Dermis microvascular lymphatic vessel endothelial cell (primary cell): ENCODE measurements around the gene CES1. TPM values are rescaled to one million over a fixed set of nuclear protein-coding genes. Genes with fewer than 3 reads are reported as not detected.
"Not testable (repeated sequence)": the region's sequence is repeated elsewhere in the genome, so short reads cannot be mapped to it uniquely, and the experiment has no call there.

Source experiments
- DNase-seq, 2 donors: peaks; one replicate each; pipeline versions ENCODE4 v3.0.0 to v3.0.0-alpha.2; 2010; ENCODE audit warnings: low read depth in 2 of 2
- total RNA-seq: library from RNA; depleted of rRNA; stranded (reverse); fragments of >200 nt; gene quantifications from 2 replicates; pipeline ENCODE4 v1.2.1, GENCODE V29; 2014

Gene CES1
- total RNA-seq, 1 donor from 2014 or later: not detected

DNA sequence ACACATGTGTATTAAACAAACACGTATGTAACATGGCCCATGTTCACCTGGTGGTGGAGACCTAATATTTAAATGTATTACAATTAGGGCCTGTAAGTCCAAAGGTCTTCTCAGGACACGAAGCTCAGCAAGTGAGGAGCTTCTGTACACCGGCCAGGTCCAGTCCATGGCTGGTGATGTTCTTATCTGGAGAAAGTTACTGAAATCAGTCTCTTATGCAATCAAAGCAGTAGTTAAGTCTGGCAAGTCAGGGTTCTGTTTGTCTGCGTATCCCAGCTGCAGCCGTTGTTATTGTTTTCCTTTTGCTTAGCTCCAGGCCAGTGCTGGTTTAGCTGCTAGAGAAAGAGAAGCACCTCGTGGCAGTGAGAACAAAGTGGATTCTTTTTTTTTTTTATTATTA is 41.4 kb downstream of the CES1 start:
- not testable (repeated sequence) for DNase-seq

DNA sequence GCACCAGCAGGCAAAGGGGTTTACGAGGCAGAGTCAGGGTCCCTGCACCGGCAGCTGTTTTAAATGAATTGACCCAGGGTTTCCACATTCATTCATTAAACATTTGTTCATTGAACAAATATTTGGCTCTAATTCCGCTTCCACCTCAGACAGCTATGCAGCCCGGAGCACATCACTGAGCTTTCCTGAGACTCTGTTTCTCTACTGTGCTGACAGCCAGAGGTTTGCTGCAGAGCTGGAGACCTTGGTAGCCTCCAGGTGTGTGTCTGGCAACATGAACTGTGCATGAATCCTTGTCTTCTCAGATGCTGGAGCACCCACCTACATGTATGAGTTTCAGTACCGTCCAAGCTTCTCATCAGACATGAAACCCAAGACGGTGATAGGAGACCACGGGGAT is 42.7 kb downstream of the CES1 start:
- DNase-seq: not testable (repeated sequence)

DNA sequence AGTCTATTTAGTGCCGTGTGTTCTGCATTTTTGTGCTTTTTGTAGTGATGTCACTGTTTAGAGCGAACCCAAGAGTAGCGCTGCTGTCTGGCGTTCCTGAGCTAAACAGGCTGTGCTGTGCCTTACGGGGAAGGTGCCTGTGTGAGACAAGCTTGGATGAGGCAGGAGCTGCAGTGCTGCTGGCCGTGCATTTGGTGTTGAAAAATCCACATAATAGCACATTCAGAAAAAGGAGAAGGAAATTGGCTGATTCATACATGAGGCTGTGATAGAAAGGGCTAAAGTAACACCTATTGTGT is 50.2 kb downstream of the CES1 start:
- DNase-seq: not testable (repeated sequence)

DNA sequence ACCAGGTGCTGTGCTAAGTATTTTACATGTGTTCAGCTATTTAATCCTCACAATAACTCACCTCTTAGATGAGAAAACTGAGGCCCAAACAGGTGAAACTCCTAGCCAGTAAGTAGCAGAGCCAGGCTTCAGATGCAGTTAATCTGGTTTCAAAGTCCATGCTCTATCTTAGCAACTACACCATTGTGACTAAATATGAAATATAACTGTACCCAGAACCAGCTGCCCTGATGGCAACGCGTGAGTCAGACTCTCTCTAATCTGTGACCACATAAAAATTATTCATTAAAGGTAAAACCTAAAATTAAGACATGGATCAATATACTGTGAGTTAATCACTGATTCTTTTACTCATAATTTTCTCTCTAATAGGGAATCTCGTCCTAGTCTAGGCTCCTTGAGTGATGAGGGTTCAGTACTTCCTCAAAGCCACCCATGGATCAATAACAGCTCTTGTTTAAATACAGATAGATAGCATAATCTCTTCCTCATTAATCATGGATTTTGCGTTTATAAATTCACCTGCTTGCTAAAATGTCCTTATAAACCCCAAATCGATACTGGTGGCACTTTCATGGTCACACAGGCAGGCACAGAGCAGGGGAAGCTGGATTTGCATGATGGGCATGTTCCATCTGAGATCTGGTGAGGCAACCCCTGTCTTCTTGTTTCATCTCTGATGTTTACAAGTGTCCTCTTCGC is 50.7 kb downstream of the CES1 start:
- DNase-seq: not testable (repeated sequence)

DNA sequence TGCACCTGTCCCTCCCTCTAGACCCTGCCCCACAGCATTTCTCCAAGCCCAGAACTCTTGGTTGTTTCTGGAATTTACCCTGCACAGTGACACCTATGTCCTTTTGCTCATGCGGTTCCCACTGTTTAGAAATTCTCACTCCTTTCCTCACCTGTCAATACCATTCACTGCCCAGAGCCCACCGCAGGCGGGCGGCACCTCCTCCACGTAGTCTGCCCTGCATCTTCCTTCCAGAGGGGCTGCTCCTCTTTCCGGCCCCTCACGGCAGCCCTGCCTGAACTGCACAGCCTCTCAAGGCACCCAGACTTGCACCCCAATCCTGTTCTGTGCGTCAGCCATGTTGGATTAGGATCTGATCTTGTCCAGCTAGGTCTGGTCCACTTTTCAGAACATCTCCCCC is 51.4 kb downstream of the CES1 start:
- DNase-seq: not testable (repeated sequence)

DNA sequence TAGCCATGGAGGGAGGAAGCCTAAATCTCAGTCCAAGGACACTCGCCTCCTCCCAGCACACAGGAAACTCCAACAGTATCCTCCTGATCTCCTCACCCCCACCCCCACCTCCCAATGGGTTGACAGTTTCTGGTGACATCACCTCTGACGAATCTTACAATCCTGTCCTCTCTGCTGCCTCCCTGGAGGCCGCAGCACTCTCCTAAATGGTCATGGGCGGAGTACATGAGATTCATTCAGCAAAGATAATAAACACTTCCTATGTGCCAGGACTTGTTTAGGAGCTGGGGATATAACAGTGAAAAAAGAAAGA is 52.8 kb downstream of the CES1 start:
- not testable (repeated sequence) for DNase-seq

DNA sequence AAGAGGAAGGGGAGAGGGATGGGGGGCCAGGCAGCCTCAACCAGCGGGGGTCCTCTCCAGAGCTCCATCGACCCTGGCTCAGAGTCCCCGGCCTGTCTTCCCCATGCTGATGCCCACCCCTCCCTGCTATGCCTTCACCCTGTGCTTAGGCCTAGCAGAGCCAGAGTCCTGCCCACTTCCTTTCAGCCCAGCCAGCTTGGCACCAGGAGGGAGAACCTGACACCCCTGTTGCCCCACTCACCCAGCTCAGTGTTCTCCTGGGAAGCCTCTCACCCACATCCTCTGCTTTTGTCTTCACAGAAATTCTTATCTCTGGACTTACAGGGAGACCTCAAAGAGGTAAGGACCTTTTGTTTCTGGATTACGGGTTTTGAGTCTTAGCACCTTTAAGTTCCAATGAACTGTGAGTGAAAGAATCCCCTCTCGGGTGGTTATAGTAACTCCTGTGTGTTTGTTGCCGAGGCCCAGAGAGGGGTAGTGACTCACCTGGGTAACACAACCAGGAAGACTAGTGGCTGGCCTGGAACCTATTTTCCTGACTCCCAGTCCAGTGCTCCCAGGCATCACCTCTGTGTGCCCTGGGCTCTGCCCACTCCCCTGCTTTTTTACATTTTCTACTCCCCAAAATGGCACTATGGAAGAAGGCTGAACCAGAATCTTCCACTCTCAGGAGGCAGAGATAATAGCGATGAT is 53.3 kb downstream of the CES1 start:
- no peak for DNase-seq

DNA sequence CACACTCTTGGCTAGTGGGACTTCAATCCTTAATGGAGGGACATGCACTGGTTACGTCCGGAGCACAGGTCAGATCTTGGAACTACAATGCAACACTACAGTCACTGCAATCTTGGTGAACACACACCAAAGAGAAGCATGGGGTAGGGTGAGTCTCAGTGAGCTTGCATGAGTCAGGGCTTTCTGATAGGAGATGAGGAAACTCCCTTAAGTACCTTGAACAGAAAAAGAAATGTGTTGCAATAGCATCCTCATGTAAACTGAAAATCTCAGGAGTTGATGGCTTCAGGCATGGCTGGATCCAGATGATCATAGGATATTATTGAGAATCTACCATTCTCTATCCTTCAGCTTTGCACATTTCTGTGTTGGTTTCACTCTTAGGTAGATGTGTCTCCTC is 54.1 kb downstream of the CES1 start:
- DNase-seq: no peak

DNA sequence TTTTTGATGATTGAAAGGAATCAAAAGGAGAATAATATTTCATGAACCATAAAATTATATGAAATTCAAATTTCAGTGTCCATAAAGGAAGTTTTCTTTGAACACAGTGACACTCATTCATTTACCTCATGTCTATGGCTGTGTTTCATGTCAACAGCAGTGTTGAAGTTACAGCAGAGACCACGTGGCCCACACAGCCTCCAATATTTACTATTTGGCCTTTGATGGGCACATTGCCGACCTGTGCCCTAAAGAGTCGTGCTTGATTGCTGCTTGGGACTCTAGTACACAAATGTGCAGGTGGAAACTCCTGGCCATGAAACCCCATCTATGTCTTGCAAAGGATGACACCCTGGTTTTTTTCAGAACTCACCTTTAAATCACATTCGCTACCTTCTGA is 57.0 kb downstream of the CES1 start:
- no peak for DNase-seq

DNA sequence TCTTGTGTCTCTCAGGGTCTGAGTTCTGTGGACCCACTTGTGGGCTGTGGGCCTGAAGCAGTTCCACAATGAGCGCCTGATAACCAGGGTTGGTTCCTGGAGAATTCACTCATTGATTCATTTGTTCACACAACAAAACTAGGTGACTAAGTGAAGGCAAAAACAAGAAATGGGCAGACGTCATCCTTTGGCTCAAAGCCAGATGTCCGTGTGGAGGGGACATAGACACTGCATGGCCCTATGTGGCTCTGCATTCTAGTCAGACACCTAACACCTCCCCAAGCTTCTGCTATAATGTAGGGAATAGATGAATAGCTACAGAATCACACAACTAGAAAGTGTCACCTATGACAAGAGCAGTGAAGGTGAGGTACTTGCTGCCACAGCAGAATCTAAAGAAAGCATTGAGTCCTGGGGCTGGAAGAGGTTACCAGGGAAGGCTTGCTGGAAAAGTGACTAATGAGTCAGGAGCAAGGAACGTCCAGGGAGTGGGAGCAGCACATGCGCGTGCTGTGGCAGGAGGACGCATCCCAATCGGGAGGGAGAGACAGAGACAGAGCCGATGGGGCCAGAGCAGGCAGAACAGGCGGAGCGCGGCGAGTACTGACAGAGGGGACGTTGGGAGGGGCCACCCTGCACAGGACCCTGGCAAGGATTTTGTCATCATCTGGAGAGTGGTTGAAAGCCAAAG is 58.9 kb downstream of the CES1 start:
- DNase-seq: no peak

DNA sequence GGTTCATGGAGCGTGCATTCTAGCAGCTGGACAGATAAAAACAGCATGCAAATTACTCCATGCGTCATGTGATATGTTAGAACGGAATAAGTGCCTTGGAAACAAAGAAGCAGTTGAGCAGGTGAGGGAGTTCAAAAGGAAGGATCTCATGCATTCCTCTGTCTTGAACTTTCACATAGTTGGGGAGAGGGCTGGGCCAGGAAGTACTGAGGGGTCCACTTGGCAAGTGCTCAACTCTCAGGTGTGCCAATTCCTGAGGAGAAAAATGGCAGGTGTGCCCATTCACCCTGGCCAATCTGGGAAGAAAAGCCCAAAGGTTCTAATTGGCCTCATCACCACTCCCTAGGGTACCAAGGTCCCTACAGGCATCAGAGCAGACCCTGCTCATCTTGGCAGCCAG is 67.7 kb downstream of the CES1 start:
- no peak for DNase-seq

DNA sequence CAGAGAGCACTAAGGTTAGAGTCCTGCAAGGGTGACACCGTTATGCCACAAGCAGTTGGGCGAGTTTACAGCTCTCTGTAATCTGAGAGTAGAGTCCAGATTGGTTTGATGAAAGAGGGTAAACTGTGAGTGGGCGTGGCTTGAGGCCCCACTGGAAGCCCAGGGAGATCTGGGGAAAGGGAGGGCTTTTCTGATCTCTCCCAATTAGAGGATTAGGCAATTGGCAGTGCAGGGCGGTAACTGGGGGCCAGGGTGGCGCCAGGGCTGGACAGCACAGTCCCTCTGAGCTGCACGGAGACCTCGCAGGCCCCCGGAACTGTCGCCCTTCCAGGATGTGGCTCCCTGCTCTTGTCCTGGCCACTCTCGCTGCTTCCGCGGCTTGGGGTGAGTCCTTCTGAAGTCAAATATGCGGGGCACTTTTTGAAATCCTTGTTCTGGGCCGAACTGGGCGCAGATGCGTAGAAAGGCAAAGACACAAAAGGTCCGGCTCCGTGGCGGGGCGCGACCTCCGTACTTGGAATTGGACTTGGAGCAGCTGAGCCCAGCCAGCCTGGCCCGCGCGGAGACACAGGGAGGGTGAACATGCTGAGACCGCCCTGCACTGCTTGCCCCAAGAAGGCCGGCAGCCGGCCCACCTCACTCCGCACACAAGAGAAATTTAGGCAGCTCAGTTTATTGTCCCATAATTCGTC is 72.4 kb downstream of the CES1 start:
- peak in 1 of 2 donors; percentile 7 for DNase-seq

DNA sequence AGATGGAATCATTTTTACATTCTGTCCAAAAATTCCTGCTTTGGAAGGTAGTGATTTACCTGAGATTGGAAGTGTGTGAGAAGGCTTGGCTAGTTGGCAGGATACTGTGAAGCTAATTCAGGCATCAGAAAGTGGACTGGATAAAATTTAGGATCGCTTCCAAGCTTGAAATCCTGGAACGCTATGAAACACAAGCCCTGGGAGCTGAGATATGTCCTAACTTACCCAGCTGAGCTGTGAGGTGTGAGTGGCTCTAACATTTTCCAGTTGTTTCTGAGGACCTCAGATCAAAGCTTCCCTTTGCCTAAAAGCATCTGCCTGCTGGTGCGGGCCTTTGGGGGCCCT is 73.0 kb downstream of the CES1 start:
- DNase-seq: not testable (repeated sequence)

DNA sequence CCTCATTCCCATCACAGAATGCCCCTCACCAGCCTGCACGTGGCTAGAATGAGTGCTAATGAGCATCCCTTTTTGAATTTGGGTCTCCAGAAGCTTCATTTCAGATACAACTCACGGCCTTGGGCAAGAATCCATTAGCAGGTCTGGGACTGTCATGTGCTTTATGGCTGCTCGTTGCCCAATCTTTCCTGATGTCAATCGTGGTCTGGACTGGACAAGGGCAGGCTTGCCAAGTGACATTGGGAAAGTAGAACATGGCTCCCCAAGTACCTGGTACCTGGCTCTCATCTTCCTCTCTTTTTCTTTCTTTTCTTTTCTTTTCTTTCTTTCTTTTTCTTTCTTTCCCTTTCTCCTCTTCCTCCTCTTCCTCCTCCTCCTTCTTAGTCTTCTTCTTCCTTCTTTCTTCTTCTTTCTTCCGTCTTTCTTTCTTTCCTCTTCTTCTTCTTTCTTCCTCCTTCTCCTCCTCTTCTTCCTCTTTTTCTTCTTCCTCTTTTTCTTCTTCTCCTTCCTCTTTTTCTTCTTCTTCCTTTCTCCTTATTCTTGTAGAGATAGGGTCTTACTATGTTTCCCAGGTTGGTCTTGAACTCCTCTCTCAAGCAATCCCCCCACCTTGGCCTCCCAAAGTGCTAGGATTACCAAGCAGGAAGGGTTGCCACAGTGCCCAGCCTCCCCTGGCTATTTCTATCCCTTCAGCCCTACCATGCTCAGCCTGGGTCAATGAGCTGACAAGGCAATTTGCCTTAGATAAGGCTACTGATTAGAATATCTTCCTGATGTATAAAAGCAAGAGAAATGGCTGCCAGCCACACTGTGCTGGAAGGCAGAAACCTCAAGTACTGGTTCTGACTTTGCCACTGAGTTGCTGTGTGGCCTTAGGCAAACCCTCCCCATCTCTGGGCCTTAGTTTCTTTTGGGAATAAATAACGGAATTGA is 75.0 kb downstream of the CES1 start:
- DNase-seq: not testable (repeated sequence)

DNA sequence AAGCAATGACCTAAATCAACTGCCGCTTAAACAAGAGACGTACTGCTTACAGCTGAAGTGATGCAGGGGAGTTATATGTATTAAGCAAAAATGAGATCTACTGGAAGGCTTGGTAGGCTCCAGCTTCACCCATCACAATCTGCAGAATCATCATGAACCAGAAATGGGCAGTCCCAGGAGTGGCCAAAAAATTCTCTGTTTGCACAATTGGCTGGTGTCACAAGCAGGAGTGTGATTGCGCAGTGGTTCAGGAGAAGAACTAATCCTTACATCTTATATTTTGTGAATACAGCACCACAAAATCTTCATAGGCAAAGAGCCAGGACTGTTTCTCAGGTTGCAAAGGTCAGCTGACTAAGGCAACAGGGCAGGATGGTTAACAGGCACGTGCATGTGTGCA is 75.9 kb downstream of the CES1 start:
- DNase-seq: no peak

DNA sequence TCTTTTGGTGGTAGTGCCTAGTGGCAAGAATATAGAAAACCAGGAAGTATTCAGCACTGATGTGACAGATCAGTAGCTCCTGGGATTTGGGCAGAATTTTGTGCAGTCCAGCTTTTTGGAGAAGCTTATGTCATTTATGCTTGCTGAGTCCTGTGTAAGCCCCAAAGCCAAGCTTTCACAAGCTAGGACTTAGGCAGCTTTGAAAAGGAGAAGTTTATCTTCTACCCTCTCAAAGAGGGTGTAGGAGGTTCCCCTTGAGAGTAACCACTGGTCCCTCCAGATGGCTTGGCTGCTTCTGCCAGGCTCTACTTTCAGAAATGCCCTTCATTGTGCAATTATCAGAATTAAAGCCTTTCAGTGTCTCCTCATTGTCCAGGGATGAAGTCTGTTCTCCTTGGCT is 78.8 kb downstream of the CES1 start:
- no peak for DNase-seq

DNA sequence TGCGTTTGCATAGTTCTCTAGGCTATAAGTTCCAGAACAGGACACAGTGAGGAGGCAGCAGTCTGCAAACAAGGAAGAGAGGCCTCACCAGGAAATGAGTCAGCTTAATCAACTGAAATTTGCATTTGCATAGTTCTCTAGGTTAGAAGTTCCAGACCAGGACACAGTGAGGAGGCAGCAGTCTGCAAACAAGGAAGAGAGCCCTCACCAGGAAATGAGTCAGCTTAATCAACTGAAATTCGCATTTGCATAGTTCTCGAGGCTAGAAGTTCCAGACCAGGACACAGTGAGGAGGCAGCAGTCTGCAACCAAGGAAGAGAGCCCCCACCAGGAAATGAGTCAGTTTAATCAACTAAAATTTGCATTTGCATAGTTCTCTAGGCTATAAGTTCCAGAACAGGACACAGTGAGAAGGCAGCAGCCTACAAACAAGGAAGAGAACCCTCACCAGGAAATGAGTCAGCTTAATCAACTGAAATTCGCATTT is 79.7 kb downstream of the CES1 start:
- DNase-seq: not testable (repeated sequence)
